CD4-positive, alpha-beta T cell (primary cell): ENCODE data around the gene IGLON5. TPM values are rescaled to one million over a fixed set of nuclear protein-coding genes. Genes with fewer than 3 reads are reported as not detected.

ENCODE experiments used
- ATAC-seq: fragments of 200-7000 bp; cut with Tn5 transposase; one replicate; pipeline ENCODE4 v1.10.0; 2022; ENCODE audit warnings: mild to moderate bottlenecking; ENCODE audit not compliant: poor library complexity
- CTCF ChIA-PET: fragments of 350-600 bp; sonication (Branson Sonifier 250); formaldehyde crosslinking; loops from one replicate; lab custom pipeline; 2021; ENCODE audit warnings: antibody characterized with exemption, inconsistent platforms; lab: Charles Lee
- POLR2A ChIA-PET: fragments of 350-600 bp; sonication (Branson Sonifier 250); formaldehyde crosslinking; loops from one replicate; lab custom pipeline; 2021; ENCODE audit warnings: antibody characterized with exemption, inconsistent platforms; lab: Charles Lee
- DNase-seq, 14 experiments: peaks; one replicate each; pipeline ENCODE4 v3.0.0-alpha.2; 2013 to 2020; ENCODE audit warnings: mixed read lengths in 2 of 14
- H3K27ac ChIP-seq, 2 donors: one replicate each; pipeline versions ENCODE4 v1.5.1 to v1.7.0; 2013; ENCODE audit warnings: low read length in 2 of 2, low read depth in 1 of 2, mild to moderate bottlenecking in 1 of 2
- H3K27me3 ChIP-seq, 2 experiments: 1 replicate in 1 of 2; 2 replicates in 1 of 2; pipeline versions ENCODE4 v1.6.1 to v1.7.0; 2013; ENCODE audit warnings: low read length in 2 of 2, control low read depth in 1 of 2, mild to moderate bottlenecking in 1 of 2, moderate library complexity in 1 of 2; ENCODE audit not compliant: insufficient read depth in 2 of 2, control insufficient read depth in 1 of 2
- H3K36me3 ChIP-seq: one replicate; pipeline ENCODE4 v1.6.1; 2013; ENCODE audit warnings: low read length, control low read depth; ENCODE audit not compliant: insufficient read depth
- H3K4me1 ChIP-seq: one replicate; pipeline ENCODE4 v1.6.1; 2013; ENCODE audit warnings: low read length, control low read depth; ENCODE audit not compliant: insufficient read depth
- H3K4me3 ChIP-seq: one replicate; pipeline ENCODE4 v1.5.1; 2013; ENCODE audit warnings: mild to moderate bottlenecking, low read length, moderate library complexity
- H3K9me3 ChIP-seq, 2 experiments: 1 replicate in 1 of 2; 2 replicates in 1 of 2; pipeline versions ENCODE4 v1.6.1 to v1.7.0; 2013; ENCODE audit warnings: low read length in 2 of 2, mild to moderate bottlenecking in 2 of 2, control low read depth in 1 of 2, moderate library complexity in 1 of 2; ENCODE audit not compliant: control insufficient read depth in 1 of 2, insufficient read depth in 1 of 2
- H3K27ac Mint-ChIP-seq: one replicate; pipeline ENCODE4 v1.8.0; 2020; ENCODE audit warnings: mixed read lengths
- H3K27me3 Mint-ChIP-seq: one replicate; pipeline ENCODE4 v1.8.0; 2021; ENCODE audit warnings: mixed read lengths
- H3K36me3 Mint-ChIP-seq: one replicate; pipeline ENCODE4 v1.8.0; 2021; ENCODE audit warnings: low read depth, mixed read lengths
- H3K4me1 Mint-ChIP-seq: one replicate; pipeline ENCODE4 v1.8.0; 2021; ENCODE audit warnings: low read depth, mixed read lengths
- H3K4me3 Mint-ChIP-seq: one replicate; pipeline ENCODE4 v1.8.0; 2020; ENCODE audit warnings: mild to moderate bottlenecking, mixed read lengths
- H3K9me3 Mint-ChIP-seq: one replicate; pipeline ENCODE4 v1.8.0; 2020; ENCODE audit warnings: mixed read lengths
- intact Hi-C, 2 experiments: fragments of 100-400 bp; cut with DNase I in 1 of 2; cut with micrococcal nuclease in 1 of 2; formaldehyde crosslinking; loops; one replicate each; pipeline versions ENCODE4 v1.15.1 to v1.9.0; 2023 to 2025; cut with DNase I, micrococcal nuclease
- total RNA-seq, 174 experiments: library from RNA in 2 of 174; stranded (reverse) in 2 of 174; gene quantifications; one replicate each; pipeline ENCODE4 v1.2.3 and lab custom pipeline; 2021 to 2026
- TF ChIP-seq, protein P1 (sequence below): fragments of 200-600 bp; IDR thresholded peaks from one replicate; pipeline ENCODE4 v1.8.0; 2022; ENCODE audit warnings: antibody characterized with exemption, mild to moderate bottlenecking

Gene IGLON5
- total RNA-seq, 2 experiments from 2014 or later, result not detected

DNA sequence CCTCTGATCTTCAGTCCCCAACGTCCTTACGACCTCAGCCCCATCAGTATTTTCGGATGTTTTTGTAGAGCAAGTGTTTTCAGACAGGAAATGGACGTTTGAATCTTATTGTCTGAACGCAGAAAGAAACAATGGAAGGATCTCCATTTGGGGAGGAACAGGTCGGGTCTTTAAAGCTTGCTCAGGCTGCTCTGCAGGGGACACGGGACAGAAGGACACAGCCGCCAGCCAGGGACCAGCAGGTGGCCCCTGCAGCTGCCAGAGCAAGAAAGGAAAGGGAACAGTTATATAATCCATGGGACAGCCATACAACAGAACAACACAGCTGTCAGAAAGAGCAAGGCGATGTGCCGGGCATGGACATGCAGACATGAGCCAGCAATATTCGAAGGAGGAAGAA lies 18.5 kb upstream of the IGLON5 start:
- no peak overlapping the region for H3K27ac ChIP-seq
- intact Hi-C loops, result no loop called here
- Mint-ChIP-seq H3K4me1 (no peaks in the 10 kb centered on the region), H3K9me3 (no peaks in the 10 kb centered on the region), H3K4me3 (no peak overlapping the region), H3K27me3 (peaks cover 34% of the 10 kb centered on the region), H3K36me3 (no peaks in the 10 kb centered on the region), H3K27ac (no peak overlapping the region)
- TF ChIP-seq, protein P1, sequence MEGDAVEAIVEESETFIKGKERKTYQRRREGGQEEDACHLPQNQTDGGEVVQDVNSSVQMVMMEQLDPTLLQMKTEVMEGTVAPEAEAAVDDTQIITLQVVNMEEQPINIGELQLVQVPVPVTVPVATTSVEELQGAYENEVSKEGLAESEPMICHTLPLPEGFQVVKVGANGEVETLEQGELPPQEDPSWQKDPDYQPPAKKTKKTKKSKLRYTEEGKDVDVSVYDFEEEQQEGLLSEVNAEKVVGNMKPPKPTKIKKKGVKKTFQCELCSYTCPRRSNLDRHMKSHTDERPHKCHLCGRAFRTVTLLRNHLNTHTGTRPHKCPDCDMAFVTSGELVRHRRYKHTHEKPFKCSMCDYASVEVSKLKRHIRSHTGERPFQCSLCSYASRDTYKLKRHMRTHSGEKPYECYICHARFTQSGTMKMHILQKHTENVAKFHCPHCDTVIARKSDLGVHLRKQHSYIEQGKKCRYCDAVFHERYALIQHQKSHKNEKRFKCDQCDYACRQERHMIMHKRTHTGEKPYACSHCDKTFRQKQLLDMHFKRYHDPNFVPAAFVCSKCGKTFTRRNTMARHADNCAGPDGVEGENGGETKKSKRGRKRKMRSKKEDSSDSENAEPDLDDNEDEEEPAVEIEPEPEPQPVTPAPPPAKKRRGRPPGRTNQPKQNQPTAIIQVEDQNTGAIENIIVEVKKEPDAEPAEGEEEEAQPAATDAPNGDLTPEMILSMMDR, result no peak
- ATAC-seq, result no peak
- ChIA-PET POLR2A (no interaction called here), CTCF (no interaction called here)
- no peak overlapping the region for H3K4me3 ChIP-seq
- H3K4me1 ChIP-seq, result no peaks in the 10 kb centered on the region
- H3K27me3 ChIP-seq, result peaks cover 7 to 21% of the 10 kb centered on the region in 2 experiments
- no peak for DNase-seq
- H3K36me3 ChIP-seq, result no peaks in the 10 kb centered on the region
- no peaks in the 10 kb centered on the region for H3K9me3 ChIP-seq

- CTCF ChIA-PET, result no interaction called here
These were observed 17.8 kb upstream of the IGLON5 start for GRCh38 chr19:51293571-51294210.

GRCh38 chr19:51294211-51294976 lies 17.1 kb upstream of the IGLON5 start:
- H3K9me3 Mint-ChIP-seq, result no peaks in the 10 kb centered on the region
- intact Hi-C loops, result no loop called here
- Histone ChIP-seq H3K27me3 (peaks cover 2 to 21% of the 10 kb centered on the region in 2 experiments), H3K9me3 (no peaks in the 10 kb centered on the region), H3K4me1 (no peaks in the 10 kb centered on the region), H3K4me3 (no peak overlapping the region), H3K27ac (no peak overlapping the region), H3K36me3 (no peaks in the 10 kb centered on the region)
- TF ChIP-seq, protein P1, result no peak
- no peak overlapping the region for H3K4me3 Mint-ChIP-seq
- no peaks in the 10 kb centered on the region for H3K4me1 Mint-ChIP-seq
- ChIA-PET CTCF (no interaction called here), POLR2A (no interaction called here)
- ATAC-seq (no peak), DNase-seq (no peak)
- H3K36me3 Mint-ChIP-seq, result no peaks in the 10 kb centered on the region
- peaks cover 34% of the 10 kb centered on the region for H3K27me3 Mint-ChIP-seq
- no peak overlapping the region for H3K27ac Mint-ChIP-seq

More at GRCh38 chr19:51293571-51294210, 17.8 kb upstream of the IGLON5 start:
- POLR2A ChIA-PET, result no interaction called here
- no peak overlapping the region for H3K27ac ChIP-seq
- Mint-ChIP-seq H3K4me1 (no peaks in the 10 kb centered on the region), H3K4me3 (no peak overlapping the region), H3K9me3 (no peaks in the 10 kb centered on the region), H3K27ac (no peak overlapping the region), H3K36me3 (no peaks in the 10 kb centered on the region), H3K27me3 (peaks cover 34% of the 10 kb centered on the region)
- no peaks in the 10 kb centered on the region for H3K4me1 ChIP-seq
- intact Hi-C loops, result no loop called here
- no peaks in the 10 kb centered on the region for H3K36me3 ChIP-seq
- ATAC-seq (no peak), DNase-seq (no peak)
- no peak overlapping the region for H3K4me3 ChIP-seq
- TF ChIP-seq, protein P1, result no peak
- H3K9me3 ChIP-seq, result no peaks in the 10 kb centered on the region
- peaks cover 2 to 21% of the 10 kb centered on the region in 2 experiments for H3K27me3 ChIP-seq
